Transverse colon (tissue), 3 donors: ENCODE data around the gene EED.

ENCODE experiments used
- EP300 ChIP-seq: sonication (generic); formaldehyde crosslinking; IDR thresholded peaks from one replicate; pipeline ENCODE4 v1.6.1; 2017; ENCODE audit warnings: antibody characterized with exemption, low read depth
- POLR2A ChIP-seq: fragments of 450-650 bp; IDR thresholded peaks from one replicate; pipeline ENCODE4 v1.6.1; 2016; ENCODE audit warnings: antibody characterized with exemption, mild to moderate bottlenecking, moderate library complexity
- TF ChIP-seq, protein P1 (sequence below), 5 experiments: fragments of 200-600 bp in 3 of 5; fragments of 450-650 bp in 2 of 5; sonication (generic) in 3 of 5; IDR thresholded peaks; 1 replicate in 2 of 5; 2 replicates in 3 of 5; pipeline ENCODE4 v1.5.1; 2016 to 2017; ENCODE audit warnings: antibody characterized with exemption in 5 of 5, inconsistent platforms in 3 of 5, mild to moderate bottlenecking in 2 of 5, moderate library complexity in 1 of 5

DNA sequence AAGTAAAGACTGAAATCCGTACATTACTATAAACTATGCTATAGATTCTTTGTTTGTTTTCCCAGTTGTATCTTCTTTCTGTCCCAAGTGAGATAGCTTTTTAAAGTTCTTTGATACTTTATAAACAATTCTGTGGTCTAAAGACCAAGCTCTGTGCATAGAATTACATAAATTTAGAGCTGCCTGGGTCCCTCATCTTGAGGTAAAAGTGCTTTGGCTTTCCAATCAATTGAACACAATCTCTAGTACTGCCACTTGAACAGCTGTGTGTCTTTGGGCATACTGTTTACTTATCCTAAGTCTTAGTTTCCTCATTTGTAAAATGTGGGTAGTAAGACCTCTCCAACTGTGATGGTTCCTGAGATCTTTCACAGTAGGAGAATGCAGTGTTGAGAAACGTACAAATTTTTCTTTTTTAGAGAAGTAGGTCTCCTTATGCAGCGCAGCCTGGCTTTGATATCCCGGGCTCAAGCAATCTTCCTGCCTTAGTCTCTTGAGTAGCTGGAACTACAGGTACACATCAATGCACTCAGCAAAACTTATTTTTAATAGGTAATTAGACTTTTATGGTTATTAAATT, 2.5 kb upstream of the EED start:
- TF ChIP-seq, protein P1, sequence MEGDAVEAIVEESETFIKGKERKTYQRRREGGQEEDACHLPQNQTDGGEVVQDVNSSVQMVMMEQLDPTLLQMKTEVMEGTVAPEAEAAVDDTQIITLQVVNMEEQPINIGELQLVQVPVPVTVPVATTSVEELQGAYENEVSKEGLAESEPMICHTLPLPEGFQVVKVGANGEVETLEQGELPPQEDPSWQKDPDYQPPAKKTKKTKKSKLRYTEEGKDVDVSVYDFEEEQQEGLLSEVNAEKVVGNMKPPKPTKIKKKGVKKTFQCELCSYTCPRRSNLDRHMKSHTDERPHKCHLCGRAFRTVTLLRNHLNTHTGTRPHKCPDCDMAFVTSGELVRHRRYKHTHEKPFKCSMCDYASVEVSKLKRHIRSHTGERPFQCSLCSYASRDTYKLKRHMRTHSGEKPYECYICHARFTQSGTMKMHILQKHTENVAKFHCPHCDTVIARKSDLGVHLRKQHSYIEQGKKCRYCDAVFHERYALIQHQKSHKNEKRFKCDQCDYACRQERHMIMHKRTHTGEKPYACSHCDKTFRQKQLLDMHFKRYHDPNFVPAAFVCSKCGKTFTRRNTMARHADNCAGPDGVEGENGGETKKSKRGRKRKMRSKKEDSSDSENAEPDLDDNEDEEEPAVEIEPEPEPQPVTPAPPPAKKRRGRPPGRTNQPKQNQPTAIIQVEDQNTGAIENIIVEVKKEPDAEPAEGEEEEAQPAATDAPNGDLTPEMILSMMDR (IDR thresholded peaks at IDR 0.05): no peak
- TF ChIP-seq EP300 (no peak), POLR2A (no peak)
